IMR-90 (cell line): ENCODE data around the gene EFCAB8. TPM values are rescaled to one million over a fixed set of nuclear protein-coding genes. Genes with fewer than 3 reads are reported as not detected.

ENCODE experiments used
- ATAC-seq: fragments of 200-7000 bp; cut with Tn5 transposase; 2 replicates; pipeline ENCODE4 v1.9.1; 2020; ENCODE audit warnings: low read depth, mild to moderate bottlenecking, moderate library complexity
- BruUV-seq: library from RNA; stranded (reverse); fragments of 400-500 nt; replicated peaks from 2 replicates; lab custom pipeline; 2021; lab: Mats Ljungman, UMichigan
- CTCF ChIA-PET: fragments of 300-600 bp; formaldehyde crosslinking; extraction: SDS; loops from one replicate; lab custom pipeline; 2021; ENCODE audit warnings: antibody characterized with exemption; lab: Yijun Ruan, JAX
- POLR2A ChIA-PET: fragments of 300-600 bp; sonication (Branson Sonifier 250); formaldehyde crosslinking; loops from one replicate; lab custom pipeline; 2022; ENCODE audit warnings: antibody characterized with exemption; ENCODE audit not compliant: unreplicated experiment; lab: Charles Lee
- DNase-seq: peaks from one replicate; pipeline ENCODE4 v3.0.0; 2013
- H2AFZ ChIP-seq: replicated peaks from 2 replicates; pipeline ENCODE3; 2013; ENCODE audit warnings: low read length, mild to moderate bottlenecking; ENCODE audit not compliant: poor library complexity
- H2AK5ac ChIP-seq: 2 replicates; pipeline ENCODE4 v1.6.1; 2013; ENCODE audit warnings: low read depth, low read length, inconsistent platforms
- H2AK9ac ChIP-seq: replicated peaks from 2 replicates; pipeline ENCODE3; 2013; ENCODE audit warnings: mild to moderate bottlenecking, low read depth, low read length, moderate library complexity; ENCODE audit not compliant: poor library complexity
- H2BK120ac ChIP-seq: 2 replicates; pipeline ENCODE4 v1.6.1; 2013; ENCODE audit warnings: low read depth, low read length, inconsistent platforms
- H2BK15ac ChIP-seq: 3 replicates; pipeline ENCODE4 v1.6.1; 2013; ENCODE audit warnings: low read depth, low read length, inconsistent platforms
- H2BK20ac ChIP-seq: 2 replicates; pipeline ENCODE4 v1.6.1; 2013; ENCODE audit warnings: low read depth, mild to moderate bottlenecking, inconsistent platforms, low read length, moderate library complexity
- H2BK5ac ChIP-seq: 2 replicates; pipeline ENCODE4 v1.6.1; 2013; ENCODE audit warnings: mild to moderate bottlenecking, low read depth, low read length, inconsistent platforms; ENCODE audit not compliant: poor library complexity, severe bottlenecking
- H3K14ac ChIP-seq: replicated peaks from 2 replicates; pipeline ENCODE4 v1.6.1; 2013; ENCODE audit warnings: low read depth, low read length, inconsistent platforms
- H3K18ac ChIP-seq: 2 replicates; pipeline ENCODE4 v1.6.1; 2013; ENCODE audit warnings: low read depth, low read length, control low read depth
- H3K23ac ChIP-seq: 2 replicates; pipeline ENCODE4 v1.6.1; 2013; ENCODE audit warnings: low read depth, low read length, inconsistent platforms
- H3K27ac ChIP-seq: 2 replicates; pipeline ENCODE4 v1.5.1; 2013; ENCODE audit warnings: mild to moderate bottlenecking, control low read depth, low read length; ENCODE audit not compliant: insufficient read depth
- H3K27me3 ChIP-seq: 2 replicates; pipeline ENCODE4 v1.6.1; 2013; ENCODE audit warnings: low read length; ENCODE audit not compliant: control insufficient read depth, insufficient read depth
- H3K36me3 ChIP-seq: 2 replicates; pipeline ENCODE4 v1.6.1; 2013; ENCODE audit warnings: low read length, mixed read lengths; ENCODE audit not compliant: control insufficient read depth, insufficient read depth
- H3K4ac ChIP-seq: 2 replicates; pipeline ENCODE4 v1.6.1; 2013; ENCODE audit warnings: low read depth, low read length, inconsistent platforms
- H3K4me1 ChIP-seq: 2 replicates; pipeline ENCODE4 v1.6.1; 2013; ENCODE audit warnings: low read length, mixed read lengths; ENCODE audit not compliant: control insufficient read depth, insufficient read depth
- H3K4me2 ChIP-seq: 2 replicates; pipeline ENCODE4 v1.6.1; 2013; ENCODE audit warnings: low read depth, mild to moderate bottlenecking, control low read depth, low read length, moderate library complexity
- H3K4me3 ChIP-seq: 2 replicates; pipeline ENCODE4 v1.5.1; 2013; ENCODE audit warnings: low read depth, mild to moderate bottlenecking, control low read depth, low read length, moderate library complexity; ENCODE audit not compliant: insufficient read depth
- H3K56ac ChIP-seq: 2 replicates; pipeline ENCODE4 v1.6.1; 2013; ENCODE audit warnings: low read length, inconsistent platforms; ENCODE audit not compliant: insufficient read depth; ENCODE audit errors: extremely low read depth
- H3K79me1 ChIP-seq, 2 experiments: 2 replicates each; pipeline ENCODE4 v1.6.1; 2013; ENCODE audit warnings: low read length in 2 of 2, inconsistent platforms in 1 of 2, low read depth in 1 of 2
- H3K9ac ChIP-seq: 2 replicates; pipeline ENCODE4 v1.6.1; 2013; ENCODE audit warnings: low read depth, low read length, control low read depth
- H3K9me1 ChIP-seq: 2 replicates; pipeline ENCODE4 v1.6.1; 2013; ENCODE audit warnings: low read length, inconsistent platforms; ENCODE audit not compliant: insufficient read depth
- H3K9me3 ChIP-seq: 2 replicates; pipeline ENCODE4 v1.6.1; 2013; ENCODE audit warnings: low read length; ENCODE audit not compliant: control insufficient read depth, insufficient read depth
- H4K20me1 ChIP-seq: 2 replicates; pipeline ENCODE4 v1.6.1; 2013; ENCODE audit warnings: low read length, inconsistent platforms; ENCODE audit not compliant: insufficient read depth
- H4K5ac ChIP-seq: 2 replicates; pipeline ENCODE4 v1.6.1; 2013; ENCODE audit warnings: mild to moderate bottlenecking, low read depth, low read length, control low read depth
- H4K8ac ChIP-seq, 2 experiments: 2 replicates each; pipeline ENCODE4 v1.6.1; 2013; ENCODE audit warnings: low read depth in 2 of 2, low read length in 2 of 2, control low read depth in 1 of 2, inconsistent platforms in 1 of 2
- H4K91ac ChIP-seq: 2 replicates; pipeline ENCODE4 v1.6.1; 2013; ENCODE audit warnings: low read depth, low read length, inconsistent platforms; ENCODE audit not compliant: insufficient read depth
- BHLHE40 ChIP-seq: fragments of 150-350 bp; IDR thresholded peaks from 2 replicates; pipeline ENCODE4 v1.6.1; 2016; ENCODE audit warnings: mild to moderate bottlenecking, low read depth, low read length
- CEBPB ChIP-seq: IDR thresholded peaks from 2 replicates; pipeline ENCODE4 v1.6.1; 2012; ENCODE audit warnings: low read depth, low read length, improper control_type of control experiment
- CHD1 ChIP-seq: IDR thresholded peaks from 2 replicates; pipeline ENCODE4 v1.6.1; 2012; ENCODE audit warnings: low read depth, low read length, improper control_type of control experiment
- MAFK ChIP-seq: IDR thresholded peaks from 2 replicates; pipeline ENCODE4 v1.6.1; 2012; ENCODE audit warnings: low read depth, low read length, improper control_type of control experiment
- RCOR1 ChIP-seq: IDR thresholded peaks from 2 replicates; pipeline ENCODE4 v1.6.1; 2012; ENCODE audit warnings: mild to moderate bottlenecking, low read length, improper control_type of control experiment; ENCODE audit not compliant: insufficient replicate concordance
- RFX5 ChIP-seq: IDR thresholded peaks from 2 replicates; pipeline ENCODE4 v1.8.0; 2012; ENCODE audit warnings: low read depth, mild to moderate bottlenecking, low read length, moderate library complexity
- SMC3 ChIP-seq: fragments of 150-350 bp; IDR thresholded peaks from 2 replicates; pipeline ENCODE4 v1.6.1; 2016; ENCODE audit warnings: low read depth, mild to moderate bottlenecking, antibody characterized with exemption, low read length, moderate library complexity
- WGBS, 2 experiments: methylation state at CpG; one replicate each; pipeline versions ENCODE4 v1.1.5 to v1.1.7; 2013; ENCODE audit warnings: missing lambda C conversion rate in 2 of 2; ENCODE audit not compliant: insufficient read length in 1 of 2; ENCODE audit errors: extremely low coverage in 2 of 2; 5-methylcytosine and 5-hydroxymethylcytosine counted together
- dilution Hi-C: fragments of 300-500 bp; cut with HindIII; formaldehyde crosslinking; loops from one replicate; pipeline ENCODE4 v1.14.3; 2018; ENCODE audit warnings: low sequenced_read_pairs; ENCODE audit not compliant: unreplicated experiment
- in situ Hi-C: fragments of 300-500 bp; cut with MboI; formaldehyde crosslinking; loops from 3 replicates; pipeline ENCODE4 v1.14.3; 2019; ENCODE audit warnings: low sequenced_read_pairs, inconsistent platforms, mixed read lengths
- intact Hi-C: fragments of 100-400 bp; cut with micrococcal nuclease; formaldehyde crosslinking; loops from 2 replicates; pipeline ENCODE4 v1.10.0; 2022
- polyA plus RNA-seq, 3 experiments: library from polyadenylated mRNA; depleted of rRNA; stranded (reverse); fragments of >200 nt; gene quantifications; 2 replicates each; pipeline ENCODE4 v1.2.3, GENCODE V29; 2012; ENCODE audit warnings: low replicate concordance in 1 of 3
- total RNA-seq: library from RNA; depleted of rRNA; stranded (reverse); fragments of >200 nt; gene quantifications from 2 replicates; pipeline ENCODE4 v1.2.3, GENCODE V29; 2012; rRNA removed
- TF ChIP-seq, protein P1 (sequence below): conservative IDR thresholded peaks from 2 replicates; pipeline ENCODE4 v1.5.1; 2012; ENCODE audit warnings: mild to moderate bottlenecking, low read depth, low read length, improper control_type of control experiment

EFCAB8 gene
- total and polyA plus RNA-seq, 2 of the 4 experiments (the other 2 are of a cell fraction) = not detected

DNA sequence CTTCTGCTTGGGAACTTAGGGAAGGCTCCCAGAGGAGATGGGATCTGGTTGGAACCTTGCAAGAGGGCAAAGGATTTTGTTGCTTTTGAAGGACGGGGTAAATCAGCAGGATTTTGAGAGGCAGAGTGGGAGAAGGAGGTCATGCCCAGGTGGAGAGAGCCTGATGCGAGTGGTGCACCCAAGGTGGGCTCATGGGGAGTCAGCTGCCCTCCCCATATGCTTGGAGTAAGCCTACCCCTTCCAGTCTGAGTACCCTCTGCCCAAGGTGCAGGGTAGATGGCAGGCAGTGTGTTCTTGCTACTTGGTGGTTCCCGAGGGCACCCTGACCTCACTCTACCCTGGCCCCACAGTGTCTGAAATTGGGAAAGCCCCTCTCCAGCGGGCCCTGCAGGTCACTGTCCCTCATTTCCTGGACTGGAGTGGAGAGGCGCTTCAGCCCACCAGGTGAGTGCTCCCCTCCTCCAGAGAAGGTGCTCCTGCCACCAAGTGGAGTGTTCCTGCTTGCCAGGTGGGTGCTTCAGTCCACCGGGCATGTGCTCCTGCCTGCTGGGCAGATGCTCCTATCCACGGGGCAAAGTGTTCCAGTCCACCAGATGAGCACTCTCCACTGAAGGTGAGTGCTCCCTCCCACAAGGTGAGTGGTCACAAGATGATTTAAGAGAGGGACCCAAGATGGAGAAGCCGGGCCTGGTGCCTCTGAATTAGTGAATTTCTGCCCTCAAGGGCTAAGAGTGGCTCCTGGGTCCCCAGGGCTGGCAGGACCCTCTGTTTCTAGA, 152.1 kb downstream of the EFCAB8 start:
- no peak overlapping the region for H3K4ac ChIP-seq
- H2AK9ac ChIP-seq = no peak overlapping the region
- H2AK5ac ChIP-seq = no peak overlapping the region
- no peak overlapping the region for H3K4me3 ChIP-seq
- dilution Hi-C loops = no loop called here
- H3K18ac ChIP-seq = no peak overlapping the region
- H2AFZ ChIP-seq = no peak overlapping the region
- H4K5ac ChIP-seq = no peak overlapping the region
- H4K20me1 ChIP-seq = no peaks in the 10 kb centered on the region; the same call in 1 of the 2 replicates
- BruUV-seq = no TSS peak
- intact Hi-C loops = no loop called here
- no peak overlapping the region for H3K4me2 ChIP-seq
- H3K9me3 ChIP-seq = no peaks in the 10 kb centered on the region
- no peaks in the 10 kb centered on the region for H3K9me1 ChIP-seq
- H3K79me1 ChIP-seq = no peaks in the 10 kb centered on the region
- no peak for DNase-seq
- H2BK5ac ChIP-seq = no peak overlapping the region
- POLR2A ChIA-PET = no interaction called here
- H3K56ac ChIP-seq = no peak overlapping the region
- H3K27ac ChIP-seq = no peak overlapping the region
- H3K27me3 ChIP-seq = peaks cover 14% of the 10 kb centered on the region
- H3K4me1 ChIP-seq = no peaks in the 10 kb centered on the region
- H3K23ac ChIP-seq = no peak overlapping the region
- H2BK15ac ChIP-seq = no peak overlapping the region
- no peak for TF ChIP-seq RFX5
- no peak for TF ChIP-seq CHD1
- no peak for TF ChIP-seq SMC3
- TF ChIP-seq, protein P1, sequence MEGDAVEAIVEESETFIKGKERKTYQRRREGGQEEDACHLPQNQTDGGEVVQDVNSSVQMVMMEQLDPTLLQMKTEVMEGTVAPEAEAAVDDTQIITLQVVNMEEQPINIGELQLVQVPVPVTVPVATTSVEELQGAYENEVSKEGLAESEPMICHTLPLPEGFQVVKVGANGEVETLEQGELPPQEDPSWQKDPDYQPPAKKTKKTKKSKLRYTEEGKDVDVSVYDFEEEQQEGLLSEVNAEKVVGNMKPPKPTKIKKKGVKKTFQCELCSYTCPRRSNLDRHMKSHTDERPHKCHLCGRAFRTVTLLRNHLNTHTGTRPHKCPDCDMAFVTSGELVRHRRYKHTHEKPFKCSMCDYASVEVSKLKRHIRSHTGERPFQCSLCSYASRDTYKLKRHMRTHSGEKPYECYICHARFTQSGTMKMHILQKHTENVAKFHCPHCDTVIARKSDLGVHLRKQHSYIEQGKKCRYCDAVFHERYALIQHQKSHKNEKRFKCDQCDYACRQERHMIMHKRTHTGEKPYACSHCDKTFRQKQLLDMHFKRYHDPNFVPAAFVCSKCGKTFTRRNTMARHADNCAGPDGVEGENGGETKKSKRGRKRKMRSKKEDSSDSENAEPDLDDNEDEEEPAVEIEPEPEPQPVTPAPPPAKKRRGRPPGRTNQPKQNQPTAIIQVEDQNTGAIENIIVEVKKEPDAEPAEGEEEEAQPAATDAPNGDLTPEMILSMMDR = no peak
- TF ChIP-seq MAFK = no peak
- no peak for TF ChIP-seq BHLHE40
- TF ChIP-seq CEBPB = no peak
- TF ChIP-seq RCOR1 = no peak
- no peak overlapping the region for H3K9ac ChIP-seq
- no peak overlapping the region for H4K91ac ChIP-seq
- no peak overlapping the region for H2BK20ac ChIP-seq
- ATAC-seq = no peak
- in situ Hi-C loops = no loop called here
- CTCF ChIA-PET = no interaction called here
- H3K14ac ChIP-seq = no peak overlapping the region
- no peak overlapping the region for H4K8ac ChIP-seq
- WGBS, 2 experiments = 53% methylated on average over 2 of the region's 8 CpGs; no CpG with 5 or more reads in 1 of the 2 experiments
- H3K36me3 ChIP-seq = no peaks in the 10 kb centered on the region
- H2BK120ac ChIP-seq = no peak overlapping the region

Other genes starting within 250 kb of the EFCAB8 start
- gene C20orf203, start 185.0 kb upstream of the EFCAB8 start, total RNA-seq = not detected in 2 replicates
- 0.10 TPM in 1 of 2 replicates, not detected in the other for gene C20orf203, start 185.0 kb upstream of the EFCAB8 start, polyA plus RNA-seq (2012; rRNA removed)
- gene COMMD7, start 115.5 kb upstream of the EFCAB8 start, total RNA-seq = 46.9 and 51.8 TPM in 2 replicates
- 62.0 and 67.5 TPM in 2 replicates for gene COMMD7, start 115.5 kb upstream of the EFCAB8 start, polyA plus RNA-seq (2012; rRNA removed)
- 1.3 and 1.4 TPM in 2 replicates for gene DNMT3B, start 96.5 kb upstream of the EFCAB8 start, total RNA-seq
- 1.9 TPM in 2 replicates for gene DNMT3B, start 96.5 kb upstream of the EFCAB8 start, polyA plus RNA-seq (2012; rRNA removed)
- 82.6 and 205 TPM in 2 replicates for gene MAPRE1, start 39.0 kb upstream of the EFCAB8 start, total RNA-seq
- 87.8 and 107 TPM in 2 replicates for gene MAPRE1, start 39.0 kb upstream of the EFCAB8 start, polyA plus RNA-seq (2012; rRNA removed)
- gene SUN5, start 145.5 kb downstream of the EFCAB8 start, total RNA-seq = not detected in 2 replicates
- gene SUN5, start 145.5 kb downstream of the EFCAB8 start, polyA plus RNA-seq (2012; rRNA removed) = not detected in 2 replicates
- not detected in 2 replicates for gene BPIFB2, start 148.8 kb downstream of the EFCAB8 start, total RNA-seq
- not detected in 2 replicates for gene BPIFB2, start 148.8 kb downstream of the EFCAB8 start, polyA plus RNA-seq (2012; rRNA removed)
- not detected in 2 replicates for gene BPIFB6, start 172.7 kb downstream of the EFCAB8 start, total RNA-seq
- not detected in 2 replicates for gene BPIFB6, start 172.7 kb downstream of the EFCAB8 start, polyA plus RNA-seq (2012; rRNA removed)
- not detected in 2 replicates for gene BPIFB3, start 195.0 kb downstream of the EFCAB8 start, total RNA-seq
- not detected in 2 replicates for gene BPIFB3, start 195.0 kb downstream of the EFCAB8 start, polyA plus RNA-seq (2012; rRNA removed)
- not detected in 2 replicates for gene BPIFB4, start 220.7 kb downstream of the EFCAB8 start, total RNA-seq
- gene BPIFB4, start 220.7 kb downstream of the EFCAB8 start, polyA plus RNA-seq (2012; rRNA removed) = not detected in 2 replicates